ENCODE data around the gene UBN1. TPM values are rescaled to one million over a fixed set of nuclear protein-coding genes. Genes with fewer than 3 reads are reported as not detected.

UBN1 gene
- total and polyA plus RNA-seq, 10 of the 15 experiments (the other 5 are each of a cell fraction or from before 2014, with no cell fraction given): 2.1 to 32.5 (median 13.9) TPM

GRCh38 chr16:4825196-4825595 lies 22.1 kb upstream of the UBN1 start (continued):
- TF ChIP-seq SKIL (IDR thresholded peaks at IDR 0.05; ENCODE audit: low read depth, poor library complexity, severe bottlenecking): no peak
- TF ChIP-seq SP1 (IDR thresholded peaks at IDR 0.05; ENCODE audit: low read depth, low read length): no peak

DNA sequence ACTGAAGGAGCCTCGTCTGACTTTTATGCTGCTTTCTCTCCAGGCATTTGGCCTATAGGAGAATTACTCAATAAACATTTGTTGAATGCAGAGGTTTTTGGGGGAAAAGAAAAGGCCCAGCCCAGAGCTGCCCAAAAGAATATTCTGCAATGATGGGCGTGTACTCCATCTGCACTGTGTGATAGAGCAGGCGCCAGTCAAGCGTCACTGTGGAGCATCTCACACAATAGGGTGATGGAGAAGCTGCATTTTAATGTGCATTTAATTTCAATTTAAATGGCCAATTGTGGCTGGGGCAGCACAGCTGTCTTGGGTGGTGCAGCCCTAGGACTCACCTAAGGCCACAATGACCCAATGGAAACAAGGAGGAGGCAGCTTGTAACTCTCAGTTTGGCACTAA lies 20.8 kb upstream of the UBN1 start:
- ChIA-PET SMC1A (ENCODE audit: uncharacterized antibody, unreplicated experiment) (no interaction called here), POLR2A (interaction anchor here (0.8 kb wide), 1 partner anchor 9 kb away, joined by 3 read pairs; no protein-coding TSS in a partner anchor), CTCF (no interaction called here), RAD21 (ENCODE audit: unreplicated experiment) (no interaction called here)
- Histone ChIP-seq H3K27me3 (replicated peaks in 1 of 2; ENCODE audit: control insufficient read depth in 2 of 2, insufficient read depth in 2 of 2, low read length in 1 of 2) (no peaks in the 10 kb centered on the region), H2AFZ (ENCODE audit: control insufficient read depth, low read depth, low read length) (no peak overlapping the region), H3K9ac (ENCODE audit: control insufficient read depth, insufficient read depth, low read length) (no peak overlapping the region), H3K9me3 (replicated peaks; ENCODE audit: control insufficient read depth, insufficient read depth, low read length) (no peaks in the 10 kb centered on the region), H3K79me2 (ENCODE audit: control insufficient read depth, insufficient read depth, low read length) (no peaks in the 10 kb centered on the region), H4K20me1 (ENCODE audit: control insufficient read depth, insufficient read depth) (0 out of 2 replicates have a peak, but pooled peaks cover 2% of the 10 kb centered on the region), H3K4me2 (ENCODE audit: control insufficient read depth, insufficient read depth) (no peak overlapping the region), H3K4me3 (no peak overlapping the region), H3K27ac (ENCODE audit: control insufficient read depth, insufficient read depth) (no peak overlapping the region), H3K36me3 (ENCODE audit: control insufficient read depth in 2 of 2, insufficient read depth in 2 of 2, low read length in 1 of 2) (peaks cover 35 to 47% of the 10 kb centered on the region in 2 experiments), H3K4me1 (ENCODE audit: control insufficient read depth, insufficient read depth, low read length) (no peaks in the 10 kb centered on the region)
- intact Hi-C loops (cut with micrococcal nuclease; ENCODE audit: unreplicated experiment) (no loop called here), in situ Hi-C loops (cut with MboI) (no loop called here)
- ATAC-seq (no peak), DNase-seq (ENCODE audit: low read depth, low spot score) (no peak), FAIRE-seq (no peak)
- no peak for TF ChIP-seq KAT2A (conservative IDR thresholded peaks at IDR 0.05; ENCODE audit: control insufficient read depth, low read depth, low read length)
- TF ChIP-seq, protein P1, sequence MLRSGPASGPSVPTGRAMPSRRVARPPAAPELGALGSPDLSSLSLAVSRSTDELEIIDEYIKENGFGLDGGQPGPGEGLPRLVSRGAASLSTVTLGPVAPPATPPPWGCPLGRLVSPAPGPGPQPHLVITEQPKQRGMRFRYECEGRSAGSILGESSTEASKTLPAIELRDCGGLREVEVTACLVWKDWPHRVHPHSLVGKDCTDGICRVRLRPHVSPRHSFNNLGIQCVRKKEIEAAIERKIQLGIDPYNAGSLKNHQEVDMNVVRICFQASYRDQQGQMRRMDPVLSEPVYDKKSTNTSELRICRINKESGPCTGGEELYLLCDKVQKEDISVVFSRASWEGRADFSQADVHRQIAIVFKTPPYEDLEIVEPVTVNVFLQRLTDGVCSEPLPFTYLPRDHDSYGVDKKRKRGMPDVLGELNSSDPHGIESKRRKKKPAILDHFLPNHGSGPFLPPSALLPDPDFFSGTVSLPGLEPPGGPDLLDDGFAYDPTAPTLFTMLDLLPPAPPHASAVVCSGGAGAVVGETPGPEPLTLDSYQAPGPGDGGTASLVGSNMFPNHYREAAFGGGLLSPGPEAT (IDR thresholded peaks at IDR 0.05; ENCODE audit: low read depth): no peak
- no peak for TF ChIP-seq NFYA (IDR thresholded peaks at IDR 0.05; ENCODE audit: borderline replicate concordance, low read depth, low read length)
- no peak for TF ChIP-seq TCF7 (IDR thresholded peaks at IDR 0.05; ENCODE audit: borderline replicate concordance)
- TF ChIP-seq WRNIP1 (IDR thresholded peaks at IDR 0.05; ENCODE audit: borderline replicate concordance, low read depth, low read length): no peak
- no peak for TF ChIP-seq GABPA (IDR thresholded peaks at IDR 0.05; ENCODE audit: low read depth)
- no peak for TF ChIP-seq E4F1 (IDR thresholded peaks at IDR 0.05; ENCODE audit: borderline replicate concordance, partially characterized antibody)
- TF ChIP-seq JUNB (IDR thresholded peaks at IDR 0.05): no peak
- 88% methylated on average over 4 of the region's 4 CpGs for WGBS (ENCODE audit: insufficient coverage, insufficient replicate concordance, low lambda C conversion rate, missing lambda C conversion rate)
- BruUV-seq (replicated peaks): no TSS peak
